H1 (cell line): ENCODE data around the gene PIANP. TPM values are rescaled to one million over a fixed set of nuclear protein-coding genes. Genes with fewer than 3 reads are reported as not detected.

Experiments
- BRCA1 ChIP-seq: IDR thresholded peaks from 2 replicates; pipeline ENCODE4 v1.6.1; 2012; ENCODE audit warnings: low read depth, low read length, improper control_type of control experiment
- EGR1 ChIP-seq: IDR thresholded peaks from 2 replicates; pipeline ENCODE4 v1.6.1; 2011; ENCODE audit warnings: low read depth, low read length, borderline replicate concordance
- RXRA ChIP-seq: IDR thresholded peaks from 2 replicates; pipeline ENCODE4 v1.6.1; 2011; ENCODE audit warnings: low read depth, mild to moderate bottlenecking, low read length, moderate library complexity; ENCODE audit not compliant: insufficient read depth
- TBP ChIP-seq: IDR thresholded peaks from 2 replicates; pipeline ENCODE4 v1.6.1; 2011; ENCODE audit warnings: low read depth, low read length, improper control_type of control experiment
- TEAD4 ChIP-seq: IDR thresholded peaks from 2 replicates; pipeline ENCODE4 v1.6.1; 2012; ENCODE audit warnings: low read depth, low read length, inconsistent platforms, mixed read lengths
- polyA plus RNA-seq, 7 experiments: library from polyadenylated mRNA; depleted of rRNA in 3 of 7; stranded (reverse) in 5 of 7; unstranded in 2 of 7; fragments of >200 nt in 5 of 7; fragments of 200-250 nt in 2 of 7; gene quantifications; 1 replicate in 5 of 7; 2 replicates in 1 of 7; 4 replicates in 1 of 7; pipeline versions ENCODE4 v1.2.1 to v1.2.3, GENCODE V29; 2011 to 2013; ENCODE audit warnings: missing spikeins in 2 of 7, mixed read lengths in 2 of 7
- total RNA-seq: library from RNA; stranded (reverse); fragmentation: NEBNext Ultra II Directional; extraction: Animal tissue kit (Norgen Biotek cat#: 25700); gene quantifications from 2 replicates; pipeline ENCODE4 v1.2.1, GENCODE V29; 2021

The PIANP gene
- total and polyA plus RNA-seq, 2 of the 8 experiments (the other 6 are each of a cell fraction or from before 2014, with no cell fraction given): 6.3 to 9.8 TPM

DNA sequence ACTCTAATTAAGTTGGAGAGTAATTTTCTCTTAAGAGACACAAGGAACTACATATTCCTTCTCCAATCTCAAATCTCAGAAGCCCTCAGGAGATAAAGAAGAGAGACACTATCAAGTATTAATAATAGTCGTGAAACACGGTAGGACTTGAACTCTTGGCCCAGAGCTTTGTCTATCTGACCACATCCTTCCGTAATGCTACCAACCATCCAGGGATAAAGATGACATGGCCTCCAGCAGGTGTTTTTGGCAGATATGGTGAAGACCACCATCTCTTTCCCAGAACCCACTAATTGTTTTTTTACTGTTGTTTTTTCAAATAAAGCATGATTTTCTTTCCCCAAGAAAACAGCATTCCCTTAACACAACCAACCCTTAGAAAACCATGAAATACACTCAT lies 14.8 kb downstream of the PIANP start (continued):
- TF ChIP-seq TBP (no peak), BRCA1 (no peak), RXRA (no peak), EGR1 (no peak), TEAD4 (no peak)
